ENCODE results near the gene GPSM3.

The GPSM3 gene

DNA sequence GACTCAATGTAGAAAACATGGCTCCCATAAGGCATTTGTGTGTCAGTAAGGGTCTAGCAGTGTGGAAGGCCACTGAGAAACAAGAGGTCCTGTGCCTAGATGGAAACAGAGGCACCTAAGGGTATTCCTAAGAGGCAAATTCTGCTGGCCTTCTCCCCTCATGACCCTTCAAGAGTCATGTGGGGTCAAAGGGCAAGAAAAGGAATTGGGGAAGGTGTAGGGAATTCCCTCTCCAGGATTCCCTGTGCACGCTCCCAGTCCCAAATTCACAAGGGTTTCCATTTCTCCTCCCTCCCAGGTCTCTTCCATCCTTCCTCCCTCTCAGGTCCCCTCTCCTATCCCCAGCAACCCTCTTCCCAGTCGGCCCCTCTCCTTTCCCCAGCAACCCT lies 17.1 kb downstream of the GPSM3 start:
- Histone ChIP-seq H3K4me1 (ENCODE audit: control insufficient read depth in 5 of 5, insufficient read depth in 5 of 5, low read length in 5 of 5) (peaks cover 14 to 59% (median 46%) of the 10 kb centered on the region in 5 donors), H3K9ac (ENCODE audit: low read length in 5 of 5) (peak overlapping the region; percentile 32 to 97 (median 88)), H3K9me3 (ENCODE audit: control insufficient read depth in 5 of 5, low read length in 5 of 5) (no peaks in the 10 kb centered on the region), H3K27me3 (ENCODE audit: control insufficient read depth in 5 of 5, insufficient read depth in 4 of 5, low read length in 5 of 5) (no peaks in the 10 kb centered on the region), H3K36me3 (ENCODE audit: control insufficient read depth in 5 of 5, insufficient read depth in 5 of 5, low read length in 5 of 5) (peaks cover 0 to 17% (median 11%) of the 10 kb centered on the region in 5 donors), H3K4me3 (ENCODE audit: low read depth in 1 of 5, low read length in 5 of 5) (peak overlapping the region; percentile 76 to 93 (median 85)), H3K27ac (ENCODE audit: low read depth, low read length) (peak overlapping the region; percentile 93)

DNA sequence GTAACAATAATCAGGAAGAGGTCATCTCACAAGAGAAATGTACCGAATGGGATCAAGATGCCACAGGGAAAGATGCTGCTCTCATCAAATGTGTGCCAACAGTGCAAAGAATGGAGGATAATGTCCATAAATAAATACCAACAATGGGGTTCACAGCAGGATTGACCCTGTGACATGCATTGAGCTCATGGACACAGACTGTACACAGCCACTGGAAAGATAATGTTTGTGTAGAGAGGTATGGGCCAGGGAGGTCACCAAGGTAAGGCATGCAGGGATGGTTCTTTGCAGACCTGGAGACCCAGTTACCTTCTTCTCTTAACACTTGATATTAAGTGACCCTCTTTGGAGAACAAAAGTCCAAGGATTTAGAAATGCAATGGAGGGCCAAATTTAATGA lies 18.0 kb downstream of the GPSM3 start:
- H3K27ac ChIP-seq (ENCODE audit: low read depth, low read length) = no peak overlapping the region
- no peak overlapping the region for H3K4me3 ChIP-seq (ENCODE audit: low read depth in 1 of 5, low read length in 5 of 5)
- H3K9me3 ChIP-seq (ENCODE audit: control insufficient read depth in 5 of 5, low read length in 5 of 5) = no peaks in the 10 kb centered on the region
- H3K4me1 ChIP-seq (ENCODE audit: control insufficient read depth in 5 of 5, insufficient read depth in 5 of 5, low read length in 5 of 5) = peaks cover 14 to 51% (median 38%) of the 10 kb centered on the region in 5 donors
- H3K9ac ChIP-seq (ENCODE audit: low read length in 5 of 5) = no peak overlapping the region
- no peaks in the 10 kb centered on the region for H3K27me3 ChIP-seq (ENCODE audit: control insufficient read depth in 5 of 5, insufficient read depth in 4 of 5, low read length in 5 of 5)
- H3K36me3 ChIP-seq (ENCODE audit: control insufficient read depth in 5 of 5, insufficient read depth in 5 of 5, low read length in 5 of 5) = peaks cover 0 to 20% (median 17%) of the 10 kb centered on the region in 5 donors

DNA sequence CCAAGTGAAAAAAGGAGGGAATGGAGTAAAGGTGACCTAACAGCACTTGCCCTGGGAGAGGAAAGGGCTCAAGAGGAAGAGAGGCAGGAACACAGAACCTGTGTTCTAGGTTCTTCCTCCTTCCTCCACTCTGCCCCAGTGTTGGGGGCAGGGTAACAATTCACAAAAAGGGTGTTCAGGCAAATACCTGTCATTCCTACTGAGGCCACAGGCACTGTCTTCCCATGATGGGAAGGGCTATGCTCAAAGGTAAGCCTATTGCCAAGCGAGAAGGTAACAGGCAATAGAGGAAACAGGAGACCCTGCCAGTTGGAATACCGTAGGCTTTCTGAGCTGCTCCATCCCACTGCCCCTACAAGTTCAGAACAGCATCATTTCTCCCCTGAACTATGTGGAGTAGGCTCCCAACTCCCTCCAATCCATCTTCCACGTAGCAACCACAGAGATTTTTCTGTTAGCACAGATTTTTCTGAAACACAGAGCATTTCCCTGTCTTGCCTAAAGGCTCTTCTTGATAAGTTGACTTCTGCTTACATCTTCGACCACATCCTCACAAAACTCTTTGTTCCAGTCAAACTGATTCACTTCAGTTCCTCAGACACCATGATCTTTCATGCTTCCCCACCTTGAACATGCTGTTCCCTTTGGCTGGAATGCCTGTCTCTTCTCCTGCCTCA lies 19.3 kb downstream of the GPSM3 start:
- Histone ChIP-seq H3K27ac (ENCODE audit: low read depth, low read length) (no peak overlapping the region), H3K9ac (ENCODE audit: low read length in 5 of 5) (peak overlapping the region in 3 of 5 donors; percentile 12 to 33 (median 25)), H3K36me3 (ENCODE audit: control insufficient read depth in 5 of 5, insufficient read depth in 5 of 5, low read length in 5 of 5) (peaks cover 0 to 32% (median 30%) of the 10 kb centered on the region in 5 donors), H3K4me1 (ENCODE audit: control insufficient read depth in 5 of 5, insufficient read depth in 5 of 5, low read length in 5 of 5) (peaks cover 13 to 40% (median 29%) of the 10 kb centered on the region in 5 donors), H3K4me3 (ENCODE audit: low read depth in 1 of 5, low read length in 5 of 5) (no peak overlapping the region), H3K27me3 (ENCODE audit: control insufficient read depth in 5 of 5, insufficient read depth in 4 of 5, low read length in 5 of 5) (no peaks in the 10 kb centered on the region), H3K9me3 (ENCODE audit: control insufficient read depth in 5 of 5, low read length in 5 of 5) (no peaks in the 10 kb centered on the region)

DNA sequence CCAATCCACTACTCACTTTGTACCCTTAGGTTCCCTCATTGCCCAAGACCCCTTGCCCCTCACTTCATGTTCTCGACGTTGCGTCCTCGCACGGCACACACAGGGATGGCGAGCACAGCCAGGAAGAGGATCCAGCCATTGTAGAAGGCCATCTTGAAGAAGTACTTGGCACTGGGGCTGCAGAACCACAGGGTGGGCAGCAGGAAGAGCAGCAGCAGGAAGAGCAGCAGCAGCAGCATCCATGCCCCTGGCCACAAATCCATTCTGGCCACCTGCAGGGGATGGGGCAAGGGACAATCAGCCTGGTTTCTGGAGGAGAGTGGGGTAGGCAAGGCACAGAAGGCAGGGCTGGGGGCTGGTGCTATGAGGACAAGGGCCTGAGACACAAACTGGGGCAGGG lies 21.2 kb downstream of the GPSM3 start:
- H3K9ac ChIP-seq (ENCODE audit: low read length in 5 of 5) = no peak overlapping the region
- H3K36me3 ChIP-seq (ENCODE audit: control insufficient read depth in 5 of 5, insufficient read depth in 5 of 5, low read length in 5 of 5) = peaks cover 0 to 52% (median 49%) of the 10 kb centered on the region in 5 donors
- no peak overlapping the region for H3K27ac ChIP-seq (ENCODE audit: low read depth, low read length)
- H3K27me3 ChIP-seq (ENCODE audit: control insufficient read depth in 5 of 5, insufficient read depth in 4 of 5, low read length in 5 of 5) = no peaks in the 10 kb centered on the region
- H3K9me3 ChIP-seq (ENCODE audit: control insufficient read depth in 5 of 5, low read length in 5 of 5) = no peaks in the 10 kb centered on the region
- H3K4me1 ChIP-seq (ENCODE audit: control insufficient read depth in 5 of 5, insufficient read depth in 5 of 5, low read length in 5 of 5) = peaks cover 3 to 22% (median 15%) of the 10 kb centered on the region in 5 donors
- H3K4me3 ChIP-seq (ENCODE audit: low read depth in 1 of 5, low read length in 5 of 5) = no peak overlapping the region

DNA sequence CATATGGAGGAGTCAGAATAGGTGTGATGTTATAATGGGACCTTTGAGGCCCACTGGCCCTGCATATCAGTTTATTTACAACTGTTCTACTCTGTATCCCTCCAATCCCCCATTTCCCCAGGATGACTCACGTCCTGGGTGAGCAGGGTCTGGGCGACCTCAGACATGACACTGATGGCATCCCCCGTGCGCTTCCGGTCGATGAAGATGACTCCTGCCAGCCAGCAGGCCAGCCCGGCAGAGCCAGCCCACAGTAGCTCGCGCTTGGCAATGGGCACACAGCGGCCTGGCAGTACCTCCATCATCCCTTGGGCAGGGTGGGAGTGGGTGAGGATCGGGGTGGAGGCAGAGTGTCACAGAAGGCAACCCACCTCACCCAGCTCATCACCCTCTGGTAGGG lies 22.1 kb downstream of the GPSM3 start:
- Histone ChIP-seq H3K27me3 (ENCODE audit: control insufficient read depth in 5 of 5, insufficient read depth in 4 of 5, low read length in 5 of 5) (no peaks in the 10 kb centered on the region), H3K4me1 (ENCODE audit: control insufficient read depth in 5 of 5, insufficient read depth in 5 of 5, low read length in 5 of 5) (peaks cover 2 to 16% (median 9%) of the 10 kb centered on the region in 5 donors), H3K9me3 (ENCODE audit: control insufficient read depth in 5 of 5, low read length in 5 of 5) (no peaks in the 10 kb centered on the region), H3K27ac (ENCODE audit: low read depth, low read length) (no peak overlapping the region), H3K9ac (ENCODE audit: low read length in 5 of 5) (no peak overlapping the region), H3K4me3 (ENCODE audit: low read depth in 1 of 5, low read length in 5 of 5) (no peak overlapping the region), H3K36me3 (ENCODE audit: control insufficient read depth in 5 of 5, insufficient read depth in 5 of 5, low read length in 5 of 5) (peaks cover 0 to 59% (median 52%) of the 10 kb centered on the region in 5 donors)

DNA sequence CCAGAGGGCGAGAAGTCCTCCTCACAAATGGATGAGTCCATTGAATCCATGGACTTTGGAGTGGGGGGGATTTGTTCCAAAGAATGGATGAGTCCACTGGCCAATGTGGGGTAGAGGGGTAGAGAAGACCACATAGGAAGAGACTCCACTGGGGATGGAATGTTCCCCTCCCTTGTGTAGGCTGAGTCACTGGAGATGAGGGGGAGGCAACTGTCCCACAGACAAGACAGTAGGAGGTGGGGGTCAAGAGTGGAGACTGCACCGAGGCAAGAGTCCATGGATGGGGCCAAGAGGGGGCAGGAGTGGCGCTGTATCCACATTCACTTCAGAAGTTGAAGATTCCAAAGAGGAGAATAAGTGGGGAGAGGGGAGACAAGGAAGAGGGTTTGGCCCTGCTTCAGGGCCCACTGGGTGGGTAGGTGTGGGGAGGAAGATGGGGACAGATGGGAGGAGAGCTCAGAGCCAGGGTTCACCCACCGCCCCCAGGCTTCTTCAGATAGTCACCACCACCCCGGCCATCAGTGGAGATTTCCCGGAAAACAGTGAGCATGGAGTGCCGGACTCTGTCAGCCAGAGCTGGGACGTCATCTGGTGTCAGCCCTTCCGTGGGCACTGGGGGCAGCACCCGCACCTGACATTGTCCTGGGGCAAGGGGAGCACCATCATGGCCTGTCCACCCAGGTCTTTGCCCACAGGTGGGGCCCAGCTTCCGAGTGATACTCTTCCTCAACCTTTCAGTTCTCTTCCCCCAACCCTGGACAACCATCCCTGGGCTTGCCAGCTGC lies 23.4 kb downstream of the GPSM3 start:
- Histone ChIP-seq H3K27ac (ENCODE audit: low read depth, low read length) (no peak overlapping the region), H3K27me3 (ENCODE audit: control insufficient read depth in 5 of 5, insufficient read depth in 4 of 5, low read length in 5 of 5) (no peaks in the 10 kb centered on the region), H3K4me1 (ENCODE audit: control insufficient read depth in 5 of 5, insufficient read depth in 5 of 5, low read length in 5 of 5) (peaks cover 0 to 10% (median under 1%) of the 10 kb centered on the region in 5 donors), H3K36me3 (ENCODE audit: control insufficient read depth in 5 of 5, insufficient read depth in 5 of 5, low read length in 5 of 5) (peaks cover 0 to 63% (median 52%) of the 10 kb centered on the region in 5 donors), H3K9me3 (ENCODE audit: control insufficient read depth in 5 of 5, low read length in 5 of 5) (no peaks in the 10 kb centered on the region), H3K9ac (ENCODE audit: low read length in 5 of 5) (no peak overlapping the region), H3K4me3 (ENCODE audit: low read depth in 1 of 5, low read length in 5 of 5) (no peak overlapping the region)

DNA sequence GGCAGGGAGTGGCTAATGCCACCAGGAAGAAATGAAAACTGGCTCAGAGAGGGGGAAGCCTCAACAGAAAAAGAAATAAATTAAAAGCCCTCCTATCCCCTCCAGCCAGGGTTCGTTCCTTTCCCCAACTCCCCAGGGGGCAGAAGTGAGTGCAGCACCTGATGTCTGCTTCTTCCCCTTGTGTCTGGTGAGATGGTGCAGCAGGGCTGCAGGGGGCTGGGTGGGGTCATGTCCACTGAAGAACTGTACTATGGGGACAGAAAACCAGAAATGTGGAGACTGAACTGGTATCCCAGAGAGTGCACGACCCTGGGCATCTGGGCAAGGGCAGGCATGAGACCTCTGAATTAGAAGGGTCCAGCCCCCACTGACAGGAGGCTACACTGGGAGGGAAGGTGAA lies 24.1 kb downstream of the GPSM3 start:
- Histone ChIP-seq H3K27me3 (ENCODE audit: control insufficient read depth in 5 of 5, insufficient read depth in 4 of 5, low read length in 5 of 5) (no peaks in the 10 kb centered on the region), H3K4me1 (ENCODE audit: control insufficient read depth in 5 of 5, insufficient read depth in 5 of 5, low read length in 5 of 5) (peaks cover 0 to 15% (median 5%) of the 10 kb centered on the region in 5 donors), H3K36me3 (ENCODE audit: control insufficient read depth in 5 of 5, insufficient read depth in 5 of 5, low read length in 5 of 5) (peaks cover 0 to 68% (median 52%) of the 10 kb centered on the region in 5 donors), H3K27ac (ENCODE audit: low read depth, low read length) (no peak overlapping the region), H3K4me3 (ENCODE audit: low read depth in 1 of 5, low read length in 5 of 5) (no peak overlapping the region), H3K9me3 (ENCODE audit: control insufficient read depth in 5 of 5, low read length in 5 of 5) (no peaks in the 10 kb centered on the region), H3K9ac (ENCODE audit: low read length in 5 of 5) (no peak overlapping the region)

DNA sequence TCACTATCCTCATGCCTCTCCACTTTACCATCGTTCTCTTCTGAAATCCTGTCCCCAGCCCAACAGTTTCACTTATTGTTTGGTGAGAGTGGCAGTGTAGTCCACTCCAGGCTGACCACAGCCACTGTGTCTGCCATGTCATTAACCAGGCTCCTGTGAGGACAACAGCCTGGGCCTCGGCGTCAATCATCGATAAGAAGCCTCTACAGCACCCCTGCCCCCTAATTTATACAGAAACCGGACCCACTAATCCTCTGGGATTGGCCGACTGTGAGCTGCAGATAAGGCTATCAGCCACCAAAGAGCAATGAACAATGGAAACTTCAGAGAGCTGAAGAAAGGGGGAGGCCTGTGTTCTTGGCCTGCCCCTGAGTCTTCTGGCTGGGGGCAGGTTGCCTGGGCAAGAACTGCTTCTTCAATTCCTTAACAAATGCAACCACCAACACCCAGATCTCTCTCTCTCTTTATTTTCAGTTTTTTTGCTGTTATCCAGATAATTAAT lies 24.6 kb downstream of the GPSM3 start:
- H3K9me3 ChIP-seq (ENCODE audit: control insufficient read depth in 5 of 5, low read length in 5 of 5) = no peaks in the 10 kb centered on the region
- no peak overlapping the region for H3K4me3 ChIP-seq (ENCODE audit: low read depth in 1 of 5, low read length in 5 of 5)
- peaks cover 0 to 71% (median 56%) of the 10 kb centered on the region in 5 donors for H3K36me3 ChIP-seq (ENCODE audit: control insufficient read depth in 5 of 5, insufficient read depth in 5 of 5, low read length in 5 of 5)
- H3K27ac ChIP-seq (ENCODE audit: low read depth, low read length) = no peak overlapping the region
- no peaks in the 10 kb centered on the region for H3K27me3 ChIP-seq (ENCODE audit: control insufficient read depth in 5 of 5, insufficient read depth in 4 of 5, low read length in 5 of 5)
- no peak overlapping the region for H3K9ac ChIP-seq (ENCODE audit: low read length in 5 of 5)
- H3K4me1 ChIP-seq (ENCODE audit: control insufficient read depth in 5 of 5, insufficient read depth in 5 of 5, low read length in 5 of 5) = peaks cover 0 to 16% (median 5%) of the 10 kb centered on the region in 5 donors

DNA sequence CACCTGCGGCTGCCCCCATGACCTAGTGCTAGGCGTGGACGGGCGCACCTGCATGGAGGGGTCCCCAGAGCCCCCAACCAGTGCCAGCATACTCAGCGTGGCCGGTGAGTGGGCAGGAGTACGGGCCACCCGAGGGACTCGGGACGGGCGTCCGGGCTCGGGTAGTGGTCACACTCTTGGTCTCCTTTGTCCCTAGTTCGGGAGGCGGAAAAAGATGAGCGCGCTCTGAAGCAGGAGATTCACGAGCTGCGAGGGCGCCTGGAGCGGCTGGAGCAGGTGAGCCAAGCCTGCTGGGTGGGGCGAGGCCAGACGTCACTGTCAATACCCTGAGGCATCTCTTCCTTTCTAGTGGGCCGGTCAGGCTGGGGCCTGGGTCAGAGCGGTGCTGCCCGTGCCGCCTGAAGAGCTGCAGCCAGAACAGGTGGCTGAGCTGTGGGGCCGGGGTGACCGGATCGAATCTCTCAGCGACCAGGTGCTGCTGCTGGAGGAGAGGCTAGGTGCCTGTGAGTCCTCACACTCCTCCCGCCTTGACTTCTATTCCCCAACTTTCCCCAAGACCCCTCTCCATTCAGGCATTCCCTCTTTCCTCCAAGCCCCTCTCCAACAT lies 25.2 kb downstream of the GPSM3 start:
- H3K27ac ChIP-seq (ENCODE audit: low read depth, low read length) = no peak overlapping the region
- peaks cover 0 to 19% (median 5%) of the 10 kb centered on the region in 5 donors for H3K4me1 ChIP-seq (ENCODE audit: control insufficient read depth in 5 of 5, insufficient read depth in 5 of 5, low read length in 5 of 5)
- H3K9ac ChIP-seq (ENCODE audit: low read length in 5 of 5) = no peak overlapping the region
- no peaks in the 10 kb centered on the region for H3K9me3 ChIP-seq (ENCODE audit: control insufficient read depth in 5 of 5, low read length in 5 of 5)
- H3K36me3 ChIP-seq (ENCODE audit: control insufficient read depth in 5 of 5, insufficient read depth in 5 of 5, low read length in 5 of 5) = peaks cover 0 to 77% (median 60%) of the 10 kb centered on the region in 5 donors
- no peaks in the 10 kb centered on the region for H3K27me3 ChIP-seq (ENCODE audit: control insufficient read depth in 5 of 5, insufficient read depth in 4 of 5, low read length in 5 of 5)
- no peak overlapping the region for H3K4me3 ChIP-seq (ENCODE audit: low read depth in 1 of 5, low read length in 5 of 5)

All from subcutaneous abdominal adipose tissue (tissue), 5 donors.